ENCODE data around the gene OR6M1.

Gene OR6M1

DNA sequence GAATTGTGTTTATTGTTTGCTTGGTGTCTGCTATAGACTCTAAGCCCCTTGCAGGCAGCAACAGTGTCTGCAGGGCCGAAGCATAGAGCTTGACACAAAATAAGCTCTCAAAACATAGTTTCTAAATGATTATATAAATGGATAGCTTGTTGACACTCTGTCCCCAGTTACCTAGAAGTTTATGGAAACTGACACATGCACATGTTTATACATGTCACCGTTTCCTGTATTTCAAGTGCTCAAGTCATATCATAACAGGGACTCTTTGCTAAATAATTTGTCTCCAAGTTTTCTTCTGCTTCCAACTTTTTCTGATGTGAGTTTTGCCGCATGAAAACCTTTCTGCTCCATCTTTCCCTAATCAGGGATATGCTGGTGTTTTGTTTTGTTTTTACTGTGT lies 48.2 kb downstream of the OR6M1 start:
- no peak for DNase-seq (ENCODE audit: low spot score)
- TF ChIP-seq, protein P1, sequence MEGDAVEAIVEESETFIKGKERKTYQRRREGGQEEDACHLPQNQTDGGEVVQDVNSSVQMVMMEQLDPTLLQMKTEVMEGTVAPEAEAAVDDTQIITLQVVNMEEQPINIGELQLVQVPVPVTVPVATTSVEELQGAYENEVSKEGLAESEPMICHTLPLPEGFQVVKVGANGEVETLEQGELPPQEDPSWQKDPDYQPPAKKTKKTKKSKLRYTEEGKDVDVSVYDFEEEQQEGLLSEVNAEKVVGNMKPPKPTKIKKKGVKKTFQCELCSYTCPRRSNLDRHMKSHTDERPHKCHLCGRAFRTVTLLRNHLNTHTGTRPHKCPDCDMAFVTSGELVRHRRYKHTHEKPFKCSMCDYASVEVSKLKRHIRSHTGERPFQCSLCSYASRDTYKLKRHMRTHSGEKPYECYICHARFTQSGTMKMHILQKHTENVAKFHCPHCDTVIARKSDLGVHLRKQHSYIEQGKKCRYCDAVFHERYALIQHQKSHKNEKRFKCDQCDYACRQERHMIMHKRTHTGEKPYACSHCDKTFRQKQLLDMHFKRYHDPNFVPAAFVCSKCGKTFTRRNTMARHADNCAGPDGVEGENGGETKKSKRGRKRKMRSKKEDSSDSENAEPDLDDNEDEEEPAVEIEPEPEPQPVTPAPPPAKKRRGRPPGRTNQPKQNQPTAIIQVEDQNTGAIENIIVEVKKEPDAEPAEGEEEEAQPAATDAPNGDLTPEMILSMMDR (IDR thresholded peaks at IDR 0.05; ENCODE audit: borderline replicate concordance, control extremely low read depth, extremely low read depth, insufficient read depth, missing control alignments), result no peak
- in situ Hi-C loops (cut with MboI; ENCODE audit: low sequenced_read_pairs, unreplicated experiment), result no loop called here

DNA sequence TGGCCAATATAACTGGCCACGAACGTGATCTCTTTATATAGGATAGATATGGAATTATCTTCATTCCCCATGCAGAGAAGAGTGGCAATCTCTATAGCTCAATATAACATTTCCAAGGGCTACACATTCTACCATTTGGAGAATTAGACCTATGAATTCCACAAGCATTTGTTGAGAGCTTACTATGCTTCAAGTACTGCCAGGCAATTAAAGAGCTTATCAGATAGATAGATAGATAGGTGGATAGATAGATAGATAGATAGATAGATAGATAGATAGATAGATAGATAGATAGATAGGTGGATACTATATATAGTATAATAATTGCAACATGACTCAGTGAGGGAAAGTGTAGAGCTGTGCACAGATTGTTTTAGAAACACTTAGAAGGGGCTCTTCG lies 50.3 kb downstream of the OR6M1 start:
- TF ChIP-seq, protein P1 (IDR thresholded peaks at IDR 0.05; ENCODE audit: borderline replicate concordance, control extremely low read depth, extremely low read depth, insufficient read depth, missing control alignments), result no peak
- DNase-seq (ENCODE audit: low spot score), result no peak
- in situ Hi-C loops (cut with MboI; ENCODE audit: low sequenced_read_pairs, unreplicated experiment), result no loop called here

All from GM13976 (cell line).